ENCODE results near the gene TMEM132C.

TMEM132C gene

GRCh38 chr12:128339126-128339520 is 72.2 kb downstream of the TMEM132C start:
- no peak for DNase-seq (ENCODE audit: low read depth)

DNA sequence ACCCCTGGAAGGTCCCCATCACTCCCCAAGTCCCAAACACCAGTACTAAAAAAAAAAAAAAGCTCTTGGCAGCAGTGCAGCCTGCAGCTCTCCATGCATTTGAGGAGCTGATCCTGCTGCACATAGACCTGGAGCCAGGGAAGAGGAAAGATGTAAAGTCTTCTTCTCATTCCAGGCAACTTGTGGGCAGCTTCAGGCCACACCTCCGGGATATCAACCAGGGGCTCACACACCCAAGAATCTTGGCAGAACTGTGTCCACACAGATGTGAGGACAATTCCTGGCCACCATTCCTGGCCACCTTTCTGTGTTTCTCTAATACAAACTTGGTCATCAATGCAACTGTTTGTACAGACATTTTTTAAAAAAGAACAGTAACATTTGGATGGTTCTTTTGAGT is 72.7 kb downstream of the TMEM132C start:
- no peak for DNase-seq (ENCODE audit: low read depth)

DNA sequence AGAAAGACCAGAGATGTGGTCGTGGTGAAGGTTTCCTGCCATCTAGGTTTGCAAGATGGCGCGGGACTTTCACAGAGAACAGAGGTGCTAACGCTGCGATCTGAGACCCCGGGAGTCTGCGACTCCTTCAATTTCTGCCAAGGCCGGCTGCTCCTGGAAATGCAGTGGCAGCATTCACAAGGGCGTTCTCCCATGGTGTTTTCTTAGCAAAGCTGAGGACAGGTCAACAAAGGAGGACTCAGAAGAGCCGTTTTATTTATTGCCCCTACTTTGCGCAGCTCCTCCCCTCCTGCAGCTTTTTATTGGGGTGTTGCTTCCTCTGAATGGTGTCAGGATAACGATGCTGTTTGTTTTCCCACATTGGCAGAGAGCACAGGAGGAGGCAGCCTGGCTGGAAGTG is 86.3 kb downstream of the TMEM132C start:
- no peak for DNase-seq (ENCODE audit: low read depth)

DNA sequence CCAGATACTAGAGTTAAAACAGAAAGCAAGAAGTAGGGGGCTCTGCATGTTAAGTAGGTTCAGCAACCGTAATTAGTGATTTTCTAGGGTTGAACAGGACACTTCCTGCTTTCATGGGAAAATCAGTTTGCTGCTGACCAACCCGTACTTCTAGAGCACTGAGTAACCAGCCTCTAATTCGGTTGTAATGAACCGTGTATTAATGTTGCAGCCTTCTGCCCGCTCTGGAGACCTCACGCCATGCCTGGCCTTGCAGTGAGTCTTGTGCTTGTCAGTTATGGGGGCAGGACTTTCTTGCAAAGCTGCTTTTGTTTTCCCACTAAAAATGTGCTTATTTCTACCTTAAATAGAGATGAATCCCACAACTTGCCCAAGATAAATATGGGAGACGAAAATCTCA is 89.6 kb downstream of the TMEM132C start:
- no peak for DNase-seq (ENCODE audit: low read depth)

DNA sequence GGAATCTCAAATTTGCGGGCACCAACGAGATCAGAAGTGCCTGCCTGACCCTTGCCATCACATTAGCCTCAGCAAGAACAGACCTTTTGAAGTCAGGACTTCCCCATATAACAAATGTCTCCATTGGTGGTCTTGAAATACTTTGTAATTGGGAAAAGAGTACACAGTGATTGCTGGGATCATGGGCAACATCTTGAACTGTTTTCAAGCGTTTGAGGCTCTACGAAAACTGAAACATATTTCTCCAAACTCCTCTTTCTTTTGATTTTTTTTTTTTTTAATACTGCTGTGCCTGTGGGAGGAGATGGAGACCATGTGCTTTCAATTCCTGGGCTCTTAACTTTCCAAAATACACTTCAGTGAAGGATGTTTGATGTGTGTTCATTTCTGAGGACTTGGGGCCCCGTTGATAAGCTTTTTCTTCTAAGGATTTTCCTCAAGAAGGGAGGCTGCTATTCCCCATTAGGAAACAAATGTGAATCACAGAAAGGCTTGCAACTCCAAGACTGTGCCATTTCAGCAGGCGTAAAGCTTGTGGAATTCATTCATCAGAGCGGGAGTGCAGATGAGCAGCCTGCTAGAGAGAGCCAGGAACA is 94.5 kb downstream of the TMEM132C start:
- no peak for DNase-seq (ENCODE audit: low read depth)

GRCh38 chr12:128365032-128365431 is 98.1 kb downstream of the TMEM132C start:
- no peak for DNase-seq (ENCODE audit: low read depth)

- no peak for DNase-seq (ENCODE audit: low read depth)
Measured at GRCh38 chr12:128365651-128366231, 98.8 kb downstream of the TMEM132C start.

DNA sequence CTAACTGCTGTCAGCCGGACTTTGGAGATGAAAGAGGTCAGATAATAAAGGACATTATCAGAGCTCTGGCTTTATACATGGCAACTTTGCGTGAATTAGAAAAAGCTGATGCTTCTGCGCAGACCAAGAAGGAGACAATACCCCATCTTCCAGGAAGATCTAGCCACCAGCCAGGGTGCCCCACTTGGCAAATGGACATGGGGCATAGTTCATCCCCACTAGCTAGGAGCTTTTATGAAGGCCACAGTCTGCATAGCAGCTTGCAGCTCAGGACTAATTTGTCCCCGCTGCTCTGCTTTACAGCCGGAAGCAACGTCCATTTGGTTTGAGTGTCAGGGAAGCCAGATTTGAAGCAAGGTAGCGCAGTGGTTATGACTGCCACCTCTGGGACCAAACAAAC is 101.0 kb downstream of the TMEM132C start:
- DNase-seq (ENCODE audit: low read depth): no peak

GRCh38 chr12:128381541-128381940 is 114.6 kb downstream of the TMEM132C start:
- no peak for DNase-seq (ENCODE audit: low read depth)

DNA sequence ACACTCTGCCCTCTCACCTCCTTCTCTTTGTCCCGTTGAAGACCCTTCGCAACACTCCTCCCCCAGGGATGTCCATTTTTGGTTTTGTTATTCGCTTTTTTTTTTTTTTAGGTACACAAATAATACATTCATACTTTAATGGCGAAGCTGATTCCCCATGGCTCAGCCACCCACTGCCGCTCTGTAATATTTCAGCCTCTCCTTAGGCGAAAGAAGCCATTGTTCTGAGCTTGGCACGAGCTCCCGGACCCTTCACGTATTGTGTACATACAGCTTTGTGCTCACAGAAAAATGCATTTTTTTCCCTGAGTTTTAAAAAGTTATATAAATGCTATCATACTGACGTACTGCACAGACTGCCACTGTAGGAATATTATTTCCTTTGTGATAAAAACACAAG is 115.0 kb downstream of the TMEM132C start:
- DNase-seq (ENCODE audit: low read depth): no peak

DNA sequence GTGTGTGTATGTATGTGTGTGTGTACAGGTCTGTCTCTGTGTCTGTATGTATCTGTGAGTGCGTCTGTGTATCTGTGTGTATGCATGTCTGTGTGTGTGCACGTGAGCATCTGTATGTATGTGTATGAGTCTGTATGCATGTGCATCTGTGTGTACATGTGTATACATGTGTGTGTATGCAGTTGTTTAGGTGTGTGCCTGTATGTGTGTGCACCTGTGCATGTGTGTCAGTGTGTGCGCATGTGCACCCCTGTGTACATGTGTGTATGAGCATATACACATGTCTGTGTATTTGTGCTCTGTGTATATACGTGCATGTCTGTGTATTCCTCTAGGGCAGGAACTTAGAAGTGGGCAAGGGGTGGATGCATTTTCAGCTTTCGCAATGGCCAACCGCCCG is 116.0 kb downstream of the TMEM132C start:
- DNase-seq (ENCODE audit: low read depth): no peak

- no peak for DNase-seq (ENCODE audit: low read depth)
Measured at GRCh38 chr12:128383357-128383937, 116.5 kb downstream of the TMEM132C start.

- no peak for DNase-seq (ENCODE audit: low read depth)
Measured at GRCh38 chr12:128385736-128386135, 118.8 kb downstream of the TMEM132C start.

GRCh38 chr12:128387811-128388422 is 120.9 kb downstream of the TMEM132C start:
- DNase-seq (ENCODE audit: low read depth): no peak

DNA sequence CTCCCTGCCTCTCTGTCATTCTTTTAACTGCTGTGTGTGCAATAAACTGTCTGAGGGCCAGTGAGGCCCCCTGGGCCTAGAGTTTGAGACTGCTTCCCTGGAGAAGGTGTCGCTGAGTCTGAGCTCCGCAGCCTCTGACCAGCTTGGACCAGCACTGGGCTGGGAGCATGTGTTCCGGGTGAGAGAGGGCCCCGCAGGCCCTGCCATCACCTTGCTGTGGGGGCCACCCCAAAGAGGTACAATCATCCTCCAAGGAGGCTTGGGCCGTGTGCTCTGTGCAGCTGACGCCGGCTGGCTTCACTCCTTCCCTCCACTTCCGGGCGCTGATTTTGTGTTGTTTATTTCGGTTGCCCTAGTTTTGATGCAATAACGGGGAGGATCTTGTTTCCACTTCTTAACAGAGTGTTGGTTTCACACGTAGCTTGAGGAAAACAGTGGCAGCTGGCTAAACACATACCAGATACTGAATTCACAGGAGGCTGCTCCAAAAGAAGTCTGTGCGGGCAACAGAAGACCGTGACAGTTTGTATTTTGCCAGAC is 121.6 kb downstream of the TMEM132C start:
- no peak for DNase-seq (ENCODE audit: low read depth)

DNA sequence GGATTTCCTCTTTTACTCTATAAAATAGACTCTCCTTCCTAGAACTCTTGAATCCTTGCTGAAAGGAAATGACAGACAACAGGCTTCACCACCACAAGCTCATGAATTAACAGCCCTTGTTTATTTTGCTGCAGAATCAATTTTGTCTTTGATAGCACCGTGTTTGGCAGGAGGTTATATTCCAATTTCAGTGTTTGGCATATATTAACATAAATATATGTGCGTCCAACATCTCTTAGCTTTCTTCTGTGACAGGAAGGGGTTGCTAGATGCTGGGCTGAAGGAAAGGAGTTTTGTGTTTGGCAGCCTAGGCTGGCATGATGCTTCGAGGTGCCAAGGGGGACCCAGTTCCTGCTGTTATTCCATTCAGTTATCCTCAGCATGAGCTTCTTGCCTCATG is 126.4 kb downstream of the TMEM132C start:
- DNase-seq (ENCODE audit: low read depth): no peak

- DNase-seq (ENCODE audit: low read depth): no peak
Measured at GRCh38 chr12:128394137-128394536, 127.2 kb downstream of the TMEM132C start.

DNA sequence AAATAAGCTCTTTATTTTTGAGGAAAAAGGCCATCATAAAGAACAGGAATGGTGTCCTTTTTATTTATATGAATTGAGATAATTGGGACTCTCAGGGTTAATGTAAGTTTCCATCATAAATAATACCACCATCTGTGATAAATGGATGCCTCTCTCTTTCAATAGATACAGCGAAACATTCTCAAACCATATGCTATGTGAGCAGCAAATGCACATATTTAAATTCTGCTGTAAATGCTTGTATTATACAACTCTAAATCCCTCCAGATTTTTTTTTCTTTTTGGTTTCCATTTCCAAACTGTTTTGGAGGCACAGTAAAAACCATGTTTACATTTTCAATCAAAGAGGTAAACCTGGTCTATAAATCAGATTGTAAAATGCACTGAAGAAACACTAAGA is 132.3 kb downstream of the TMEM132C start:
- DNase-seq (ENCODE audit: low read depth): no peak

DNA sequence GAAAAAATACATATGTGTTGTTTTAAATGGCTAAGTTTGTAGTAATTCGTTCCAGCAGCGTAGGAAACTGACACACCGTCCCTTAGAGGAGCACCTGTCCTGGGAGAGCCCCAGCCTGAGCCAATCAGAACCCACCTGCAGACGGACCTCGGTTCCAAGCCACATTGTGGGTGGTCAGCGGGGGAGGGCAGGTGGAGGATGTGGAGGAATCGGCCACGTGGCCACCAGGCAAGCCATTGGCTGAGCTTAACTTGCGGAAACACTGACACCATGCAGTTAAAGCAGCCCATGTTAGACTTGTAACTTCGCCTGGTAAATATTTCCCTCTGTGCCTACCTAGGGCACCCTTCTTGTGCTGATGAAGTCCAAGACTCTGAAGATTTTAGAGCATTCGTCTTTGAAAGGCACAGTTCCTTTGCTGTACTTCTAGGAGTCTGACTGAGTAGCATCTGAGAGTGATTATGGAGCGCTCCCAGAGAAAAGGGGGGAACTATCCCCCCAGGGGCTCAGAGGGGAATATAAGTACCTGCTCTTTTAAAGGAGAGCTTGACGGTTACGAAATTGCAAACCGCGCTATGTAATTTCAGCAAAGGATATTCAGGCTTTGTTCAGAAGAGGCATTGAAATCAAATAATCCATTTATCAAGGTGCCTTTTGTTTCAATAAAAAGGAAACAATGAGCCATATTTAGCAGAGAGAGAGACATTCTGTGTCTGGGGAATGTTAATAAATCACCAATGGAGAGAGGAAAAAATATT is 135.7 kb downstream of the TMEM132C start:
- DNase-seq (ENCODE audit: low read depth): no peak

DNA sequence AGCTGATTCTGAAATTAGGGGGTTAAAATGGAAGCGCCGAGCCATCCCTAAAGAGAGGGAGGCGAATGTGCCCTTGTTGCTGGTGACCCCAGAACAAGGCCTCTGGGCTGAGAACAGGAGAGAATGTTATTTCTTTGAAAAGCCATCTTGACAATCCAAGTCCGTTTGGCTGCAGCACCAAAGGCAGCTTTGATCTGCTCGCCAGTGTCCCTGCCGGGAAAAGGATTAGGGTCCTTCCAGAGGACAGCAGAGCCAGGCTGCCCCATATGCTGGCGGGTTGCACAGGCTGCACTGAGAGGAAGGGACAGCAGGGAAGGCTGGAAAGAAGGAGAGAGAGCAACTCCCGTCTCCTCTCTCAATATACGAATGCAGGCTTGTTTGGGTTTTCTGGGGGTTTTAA is 141.7 kb downstream of the TMEM132C start:
- DNase-seq (ENCODE audit: low read depth): no peak

GRCh38 chr12:128415036-128415560 is 148.1 kb downstream of the TMEM132C start:
- no peak for DNase-seq (ENCODE audit: low read depth)

GRCh38 chr12:128418944-128419343 is 152.0 kb downstream of the TMEM132C start:
- DNase-seq (ENCODE audit: low read depth): no peak

All from activated T-helper 9 cell treated with anti-CD3 and anti-CD28 coated beads, Interleukin-2, amount 50 U/mL, for 16 hours (primary cell).